ENCODE results near the gene TGFB1.

DNA sequence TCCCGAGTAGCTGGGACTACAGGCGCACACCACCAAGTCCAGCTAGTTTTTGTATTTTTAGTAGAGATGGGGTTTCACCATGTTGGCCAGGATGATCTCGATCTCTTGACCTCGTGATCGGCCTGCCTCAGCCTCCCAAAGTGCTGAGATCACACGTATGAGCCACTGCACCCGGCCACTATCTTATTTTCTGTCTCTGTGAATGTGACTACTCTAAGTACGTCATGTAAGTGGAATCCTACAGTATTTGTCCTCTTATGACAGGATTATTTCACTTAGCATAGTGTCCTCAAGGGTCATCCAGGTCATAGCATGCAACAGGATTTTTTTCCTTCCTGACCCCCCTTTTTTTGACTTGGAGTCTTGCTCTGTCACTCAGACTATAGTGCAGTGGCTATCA is 17.8 kb upstream of the TGFB1 start:
- TF ChIP-seq GABPA (IDR thresholded peaks at IDR 0.05; ENCODE audit: low read depth) (no peak), SMC3 (IDR thresholded peaks at IDR 0.05; ENCODE audit: low read depth, low read length) (no peak), POLR2AphosphoS5 (IDR thresholded peaks at IDR 0.05; ENCODE audit: low read depth, low read length) (no peak), SIN3A (IDR thresholded peaks at IDR 0.05; ENCODE audit: borderline replicate concordance, low read depth, low read length) (no peak), RAD21 (IDR thresholded peaks at IDR 0.05; ENCODE audit: low read length) (no peak), JUND (IDR thresholded peaks at IDR 0.05) (no peak), TEAD4 (IDR thresholded peaks at IDR 0.05; ENCODE audit: borderline replicate concordance, insufficient read depth) (no peak), EP300 (IDR thresholded peaks at IDR 0.05; ENCODE audit: borderline replicate concordance in 1 of 2, low read depth in 1 of 2, low read length in 1 of 2) (no peak)
- TF ChIP-seq, protein P1, sequence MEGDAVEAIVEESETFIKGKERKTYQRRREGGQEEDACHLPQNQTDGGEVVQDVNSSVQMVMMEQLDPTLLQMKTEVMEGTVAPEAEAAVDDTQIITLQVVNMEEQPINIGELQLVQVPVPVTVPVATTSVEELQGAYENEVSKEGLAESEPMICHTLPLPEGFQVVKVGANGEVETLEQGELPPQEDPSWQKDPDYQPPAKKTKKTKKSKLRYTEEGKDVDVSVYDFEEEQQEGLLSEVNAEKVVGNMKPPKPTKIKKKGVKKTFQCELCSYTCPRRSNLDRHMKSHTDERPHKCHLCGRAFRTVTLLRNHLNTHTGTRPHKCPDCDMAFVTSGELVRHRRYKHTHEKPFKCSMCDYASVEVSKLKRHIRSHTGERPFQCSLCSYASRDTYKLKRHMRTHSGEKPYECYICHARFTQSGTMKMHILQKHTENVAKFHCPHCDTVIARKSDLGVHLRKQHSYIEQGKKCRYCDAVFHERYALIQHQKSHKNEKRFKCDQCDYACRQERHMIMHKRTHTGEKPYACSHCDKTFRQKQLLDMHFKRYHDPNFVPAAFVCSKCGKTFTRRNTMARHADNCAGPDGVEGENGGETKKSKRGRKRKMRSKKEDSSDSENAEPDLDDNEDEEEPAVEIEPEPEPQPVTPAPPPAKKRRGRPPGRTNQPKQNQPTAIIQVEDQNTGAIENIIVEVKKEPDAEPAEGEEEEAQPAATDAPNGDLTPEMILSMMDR (IDR thresholded peaks at IDR 0.05), result no peak
- TF ChIP-seq, protein P2, sequence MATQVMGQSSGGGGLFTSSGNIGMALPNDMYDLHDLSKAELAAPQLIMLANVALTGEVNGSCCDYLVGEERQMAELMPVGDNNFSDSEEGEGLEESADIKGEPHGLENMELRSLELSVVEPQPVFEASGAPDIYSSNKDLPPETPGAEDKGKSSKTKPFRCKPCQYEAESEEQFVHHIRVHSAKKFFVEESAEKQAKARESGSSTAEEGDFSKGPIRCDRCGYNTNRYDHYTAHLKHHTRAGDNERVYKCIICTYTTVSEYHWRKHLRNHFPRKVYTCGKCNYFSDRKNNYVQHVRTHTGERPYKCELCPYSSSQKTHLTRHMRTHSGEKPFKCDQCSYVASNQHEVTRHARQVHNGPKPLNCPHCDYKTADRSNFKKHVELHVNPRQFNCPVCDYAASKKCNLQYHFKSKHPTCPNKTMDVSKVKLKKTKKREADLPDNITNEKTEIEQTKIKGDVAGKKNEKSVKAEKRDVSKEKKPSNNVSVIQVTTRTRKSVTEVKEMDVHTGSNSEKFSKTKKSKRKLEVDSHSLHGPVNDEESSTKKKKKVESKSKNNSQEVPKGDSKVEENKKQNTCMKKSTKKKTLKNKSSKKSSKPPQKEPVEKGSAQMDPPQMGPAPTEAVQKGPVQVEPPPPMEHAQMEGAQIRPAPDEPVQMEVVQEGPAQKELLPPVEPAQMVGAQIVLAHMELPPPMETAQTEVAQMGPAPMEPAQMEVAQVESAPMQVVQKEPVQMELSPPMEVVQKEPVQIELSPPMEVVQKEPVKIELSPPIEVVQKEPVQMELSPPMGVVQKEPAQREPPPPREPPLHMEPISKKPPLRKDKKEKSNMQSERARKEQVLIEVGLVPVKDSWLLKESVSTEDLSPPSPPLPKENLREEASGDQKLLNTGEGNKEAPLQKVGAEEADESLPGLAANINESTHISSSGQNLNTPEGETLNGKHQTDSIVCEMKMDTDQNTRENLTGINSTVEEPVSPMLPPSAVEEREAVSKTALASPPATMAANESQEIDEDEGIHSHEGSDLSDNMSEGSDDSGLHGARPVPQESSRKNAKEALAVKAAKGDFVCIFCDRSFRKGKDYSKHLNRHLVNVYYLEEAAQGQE (IDR thresholded peaks at IDR 0.05; ENCODE audit: low read depth, low read length), result no peak
- TF ChIP-seq, protein P3, sequence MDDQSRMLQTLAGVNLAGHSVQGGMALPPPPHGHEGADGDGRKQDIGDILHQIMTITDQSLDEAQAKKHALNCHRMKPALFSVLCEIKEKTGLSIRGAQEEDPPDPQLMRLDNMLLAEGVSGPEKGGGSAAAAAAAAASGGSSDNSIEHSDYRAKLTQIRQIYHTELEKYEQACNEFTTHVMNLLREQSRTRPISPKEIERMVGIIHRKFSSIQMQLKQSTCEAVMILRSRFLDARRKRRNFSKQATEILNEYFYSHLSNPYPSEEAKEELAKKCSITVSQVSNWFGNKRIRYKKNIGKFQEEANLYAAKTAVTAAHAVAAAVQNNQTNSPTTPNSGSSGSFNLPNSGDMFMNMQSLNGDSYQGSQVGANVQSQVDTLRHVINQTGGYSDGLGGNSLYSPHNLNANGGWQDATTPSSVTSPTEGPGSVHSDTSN (IDR thresholded peaks at IDR 0.05), result no peak

Measured in SK-N-SH (cell line).